ENCODE measurements around the gene PAQR4.

The PAQR4 gene

GRCh38 chr16:2956579-2956956 is 12.6 kb upstream of the PAQR4 start:
- Histone ChIP-seq H3K4me1 (ENCODE audit: insufficient read depth, low read length, severe bottlenecking) (peaks cover 16% of the 10 kb centered on the region), H2AFZ (ENCODE audit: low read length) (no peak overlapping the region), H4K20me1 (ENCODE audit: insufficient read depth, low read length) (no peaks in the 10 kb centered on the region), H3K27me3 (ENCODE audit: insufficient read depth, low read length) (peaks cover 8% of the 10 kb centered on the region), H3K4me3 (ENCODE audit: low read depth, low read length, poor library complexity, severe bottlenecking) (no peak overlapping the region), H3K79me2 (ENCODE audit: insufficient read depth, low read length) (no peaks in the 10 kb centered on the region), H3K36me3 (ENCODE audit: insufficient read depth, low read length) (no peaks in the 10 kb centered on the region), H3K27ac (ENCODE audit: low read depth, low read length, poor library complexity, severe bottlenecking) (no peak overlapping the region), H3K4me2 (ENCODE audit: low read length) (no peak overlapping the region), H3K9me2 (ENCODE audit: low read depth, low read length) (no peaks in the 10 kb centered on the region), H3K9ac (ENCODE audit: low read length) (no peak overlapping the region), H3F3A (ENCODE audit: insufficient read depth, low read length) (no peaks in the 10 kb centered on the region), H3K9me3 (ENCODE audit: low read length) (no peaks in the 10 kb centered on the region)
- TF ChIP-seq CTCF (IDR thresholded peaks at IDR 0.05; ENCODE audit: low read length) (no peak), EZH2 (IDR thresholded peaks at IDR 0.05; ENCODE audit: borderline replicate concordance, low read length) (no peak)

DNA sequence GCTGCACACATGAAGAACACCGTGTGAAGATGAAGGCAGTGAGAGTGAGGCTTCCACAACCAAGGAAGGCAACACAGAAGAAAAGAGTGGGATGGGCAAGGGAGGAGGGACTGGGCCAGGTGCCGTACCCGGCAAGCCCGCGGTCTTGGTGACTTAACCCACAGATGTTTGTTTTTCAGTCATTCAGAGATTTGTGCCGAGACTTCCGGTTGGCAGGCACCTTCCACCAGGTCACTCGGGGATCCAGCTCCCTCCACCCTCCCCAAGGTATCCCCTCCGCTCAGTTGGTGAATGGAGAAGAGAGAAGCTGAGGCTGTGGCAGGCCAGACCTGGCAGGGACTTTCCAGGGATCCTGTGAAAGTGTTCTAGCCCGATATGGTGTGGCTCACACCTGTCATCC is 9.9 kb upstream of the PAQR4 start:
- Histone ChIP-seq H3K4me2 (ENCODE audit: low read length) (no peak overlapping the region), H3K9ac (ENCODE audit: low read length) (no peak overlapping the region), H3K79me2 (ENCODE audit: insufficient read depth, low read length) (no peaks in the 10 kb centered on the region), H3K4me3 (ENCODE audit: low read depth, low read length, poor library complexity, severe bottlenecking) (no peak overlapping the region), H2AFZ (ENCODE audit: low read length) (no peak overlapping the region), H3K27me3 (ENCODE audit: insufficient read depth, low read length) (peaks cover 8% of the 10 kb centered on the region), H3K4me1 (ENCODE audit: insufficient read depth, low read length, severe bottlenecking) (peaks cover 21% of the 10 kb centered on the region), H3K27ac (ENCODE audit: low read depth, low read length, poor library complexity, severe bottlenecking) (no peak overlapping the region), H3K36me3 (ENCODE audit: insufficient read depth, low read length) (no peaks in the 10 kb centered on the region), H3K9me3 (ENCODE audit: low read length) (no peaks in the 10 kb centered on the region), H4K20me1 (ENCODE audit: insufficient read depth, low read length) (no peaks in the 10 kb centered on the region), H3K9me2 (ENCODE audit: low read depth, low read length) (no peaks in the 10 kb centered on the region), H3F3A (ENCODE audit: insufficient read depth, low read length) (no peaks in the 10 kb centered on the region)
- TF ChIP-seq EZH2 (IDR thresholded peaks at IDR 0.05; ENCODE audit: borderline replicate concordance, low read length) (no peak), CTCF (IDR thresholded peaks at IDR 0.05; ENCODE audit: low read length) (no peak)

DNA sequence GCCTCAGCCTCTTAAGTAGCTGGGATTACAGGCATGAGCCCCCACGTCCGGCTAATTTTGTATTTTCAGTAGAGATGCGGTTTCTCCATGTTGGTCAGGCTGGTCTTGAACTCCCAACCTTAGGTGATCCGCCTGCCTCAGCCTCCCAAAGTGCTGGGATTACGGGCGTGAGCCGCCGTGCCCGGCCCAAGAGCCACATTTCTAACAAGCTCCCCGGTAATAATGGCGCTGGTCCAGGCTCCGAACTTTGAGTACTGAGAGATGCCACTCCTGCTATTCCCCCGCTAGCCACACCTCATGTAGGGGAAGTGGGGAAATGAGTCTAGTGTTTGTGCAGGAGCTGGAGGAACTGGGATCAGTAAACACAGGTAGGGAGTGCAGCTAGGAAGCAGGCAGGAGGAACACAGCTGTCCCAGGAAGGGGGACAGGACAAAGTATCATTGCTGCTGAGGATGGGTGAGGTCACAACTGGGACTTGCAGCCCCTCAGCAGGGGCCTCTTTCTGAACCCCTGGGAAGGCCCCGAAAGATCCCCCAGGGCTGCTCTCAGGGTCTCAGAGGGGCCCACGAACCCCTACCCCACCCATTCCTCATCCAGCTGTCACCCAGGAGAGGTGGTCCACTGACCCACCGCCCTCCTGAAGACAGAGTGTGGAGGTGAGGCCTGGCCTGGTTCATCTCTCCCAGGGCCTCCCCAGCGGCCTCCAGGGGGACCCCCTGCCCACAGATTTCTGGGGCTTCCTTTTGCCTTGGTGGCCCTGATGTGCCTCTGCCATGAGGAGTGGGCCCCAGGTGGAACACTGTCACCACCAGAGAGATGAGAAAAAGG is 8.8 kb upstream of the PAQR4 start:
- H3K9ac ChIP-seq (ENCODE audit: low read length), result no peak overlapping the region
- no peak overlapping the region for H2AFZ ChIP-seq (ENCODE audit: low read length)
- H3K4me2 ChIP-seq (ENCODE audit: low read length), result no peak overlapping the region
- H3K79me2 ChIP-seq (ENCODE audit: insufficient read depth, low read length), result no peaks in the 10 kb centered on the region
- peaks cover 8% of the 10 kb centered on the region for H3K27me3 ChIP-seq (ENCODE audit: insufficient read depth, low read length)
- H3K9me3 ChIP-seq (ENCODE audit: low read length), result no peaks in the 10 kb centered on the region
- H3K4me1 ChIP-seq (ENCODE audit: insufficient read depth, low read length, severe bottlenecking), result peaks cover 26% of the 10 kb centered on the region
- H3K9me2 ChIP-seq (ENCODE audit: low read depth, low read length), result no peaks in the 10 kb centered on the region
- no peak overlapping the region for H3K27ac ChIP-seq (ENCODE audit: low read depth, low read length, poor library complexity, severe bottlenecking)
- H4K20me1 ChIP-seq (ENCODE audit: insufficient read depth, low read length), result no peaks in the 10 kb centered on the region
- TF ChIP-seq EZH2 (IDR thresholded peaks at IDR 0.05; ENCODE audit: borderline replicate concordance, low read length), result no peak
- TF ChIP-seq CTCF (IDR thresholded peaks at IDR 0.05; ENCODE audit: low read length), result no peak
- H3K4me3 ChIP-seq (ENCODE audit: low read depth, low read length, poor library complexity, severe bottlenecking), result no peak overlapping the region
- no peaks in the 10 kb centered on the region for H3K36me3 ChIP-seq (ENCODE audit: insufficient read depth, low read length)
- no peaks in the 10 kb centered on the region for H3F3A ChIP-seq (ENCODE audit: insufficient read depth, low read length)

Data from OCI-LY1 (cell line).